HG03442 (cell line): Measurements from ENCODE around the gene GAD1.

Source experiments
- ATAC-seq: cut with Tn5 transposase; IDR thresholded peaks from one replicate; pipeline ENCODE4 v1.9.1; 2021; ENCODE audit warnings: mild to moderate bottlenecking, moderate library complexity; ENCODE audit not compliant: unreplicated experiment

The GAD1 gene

DNA sequence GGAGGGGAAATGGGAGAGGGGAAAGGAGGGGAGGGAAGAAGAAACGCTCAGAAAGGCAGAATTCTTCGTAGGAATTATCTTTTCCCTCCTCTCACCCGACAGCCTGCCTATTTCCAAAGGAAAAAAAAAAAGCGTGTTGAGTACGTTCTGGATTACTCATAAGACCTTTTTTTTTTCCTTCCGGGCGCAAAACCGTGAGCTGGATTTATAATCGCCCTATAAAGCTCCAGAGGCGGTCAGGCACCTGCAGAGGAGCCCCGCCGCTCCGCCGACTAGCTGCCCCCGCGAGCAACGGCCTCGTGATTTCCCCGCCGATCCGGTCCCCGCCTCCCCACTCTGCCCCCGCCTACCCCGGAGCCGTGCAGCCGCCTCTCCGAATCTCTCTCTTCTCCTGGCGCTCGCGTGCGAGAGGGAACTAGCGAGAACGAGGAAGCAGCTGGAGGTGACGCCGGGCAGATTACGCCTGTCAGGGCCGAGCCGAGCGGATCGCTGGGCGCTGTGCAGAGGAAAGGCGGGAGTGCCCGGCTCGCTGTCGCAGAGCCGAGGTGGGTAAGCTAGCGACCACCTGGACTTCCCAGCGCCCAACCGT is at the start of gene GAD1:
GAD1 (plus strand) TSS at position 384 of the 589 bp plus-strand sequence. CDS start 1,705 bp downstream, outside the sequence.
- ATAC-seq: no peak

- ATAC-seq: peak; percentile 39
Observed at GRCh38 chr2:170770008-170770605, 46.6 kb upstream of the GAD1 start, which contains the start of gene ERICH2. TSS of gene ERICH2 (plus strand) at chr2:170770378. CDS start at chr2:170770682, 304 bp downstream.

- ATAC-seq: peak; percentile 81
Observed at GRCh38 chr2:170770606-170771420, 45.9 kb upstream of the GAD1 start.

DNA sequence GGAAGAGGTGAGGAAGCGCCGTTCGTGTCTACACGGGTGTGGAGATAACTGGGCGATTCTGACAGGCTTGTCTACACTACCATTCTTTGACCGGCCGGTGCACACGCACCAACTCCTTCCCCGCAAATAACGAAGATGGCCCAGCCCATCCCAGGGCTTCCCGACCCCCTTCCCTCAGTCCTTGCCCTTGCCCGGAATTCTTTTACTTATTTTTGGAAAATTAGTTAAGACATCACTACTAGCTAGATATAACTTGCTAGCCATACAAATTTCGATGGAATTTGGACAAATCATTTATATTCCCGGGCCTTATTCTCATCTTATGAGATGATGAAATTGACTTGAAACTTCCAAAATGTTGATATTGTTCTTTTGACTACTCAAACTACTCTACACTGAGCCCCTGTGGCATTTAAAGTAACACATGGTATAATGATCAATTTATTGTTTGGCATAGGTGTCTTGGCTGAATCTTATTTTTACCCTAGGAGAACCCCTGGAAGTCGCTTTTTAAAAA is 45.2 kb upstream of the GAD1 start:
- no peak for ATAC-seq

GRCh38 chr2:170772295-170772694 is 44.4 kb upstream of the GAD1 start:
- ATAC-seq: no peak

GRCh38 chr2:170774074-170774473 is 42.6 kb upstream of the GAD1 start:
- ATAC-seq: no peak

- ATAC-seq: no peak
Observed at GRCh38 chr2:170778900-170779299, 37.8 kb upstream of the GAD1 start.

GRCh38 chr2:170779304-170779703 is 37.4 kb upstream of the GAD1 start:
- no peak for ATAC-seq

DNA sequence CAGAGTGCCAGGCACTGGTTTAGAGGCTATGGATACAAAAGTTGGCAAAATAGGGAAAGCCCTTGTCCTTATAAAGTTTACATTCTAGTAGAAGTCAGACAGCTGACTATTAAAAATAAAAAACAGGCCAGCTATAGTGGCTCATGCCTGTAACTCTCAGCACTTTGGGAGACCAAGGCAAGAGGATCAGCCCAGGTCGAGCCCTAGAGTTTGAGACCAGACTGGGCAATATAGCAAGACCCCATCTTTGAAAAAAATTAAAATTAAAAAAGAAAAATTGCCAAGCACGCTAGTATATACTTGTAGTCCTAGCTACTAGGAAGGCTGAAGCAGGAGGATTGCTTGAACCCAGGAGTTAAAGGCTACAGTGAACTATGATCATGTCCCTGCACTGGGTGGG is 34.0 kb upstream of the GAD1 start:
- no peak for ATAC-seq

GRCh38 chr2:170783549-170783948 is 33.1 kb upstream of the GAD1 start:
- ATAC-seq: no peak

DNA sequence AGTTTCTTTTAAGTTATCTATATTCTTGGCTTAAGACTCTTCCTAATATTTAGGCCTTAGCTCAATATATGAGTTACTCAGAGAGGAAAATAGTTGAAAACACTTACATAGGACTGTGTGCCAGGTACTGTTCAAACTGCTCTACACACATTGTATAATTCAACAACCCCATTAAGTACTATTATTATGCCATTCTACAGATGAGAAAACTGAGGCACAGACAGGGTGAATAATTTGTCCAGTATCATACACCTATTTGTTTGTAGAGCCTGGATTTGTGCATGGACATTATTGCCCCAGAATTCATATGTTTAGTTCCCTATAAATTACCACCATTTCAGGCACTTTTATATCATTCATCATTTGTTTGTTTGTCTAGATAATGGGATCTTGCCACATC is 17.7 kb upstream of the GAD1 start:
- ATAC-seq: no peak

GRCh38 chr2:170806548-170806947 is 10.1 kb upstream of the GAD1 start:
- ATAC-seq: no peak

DNA sequence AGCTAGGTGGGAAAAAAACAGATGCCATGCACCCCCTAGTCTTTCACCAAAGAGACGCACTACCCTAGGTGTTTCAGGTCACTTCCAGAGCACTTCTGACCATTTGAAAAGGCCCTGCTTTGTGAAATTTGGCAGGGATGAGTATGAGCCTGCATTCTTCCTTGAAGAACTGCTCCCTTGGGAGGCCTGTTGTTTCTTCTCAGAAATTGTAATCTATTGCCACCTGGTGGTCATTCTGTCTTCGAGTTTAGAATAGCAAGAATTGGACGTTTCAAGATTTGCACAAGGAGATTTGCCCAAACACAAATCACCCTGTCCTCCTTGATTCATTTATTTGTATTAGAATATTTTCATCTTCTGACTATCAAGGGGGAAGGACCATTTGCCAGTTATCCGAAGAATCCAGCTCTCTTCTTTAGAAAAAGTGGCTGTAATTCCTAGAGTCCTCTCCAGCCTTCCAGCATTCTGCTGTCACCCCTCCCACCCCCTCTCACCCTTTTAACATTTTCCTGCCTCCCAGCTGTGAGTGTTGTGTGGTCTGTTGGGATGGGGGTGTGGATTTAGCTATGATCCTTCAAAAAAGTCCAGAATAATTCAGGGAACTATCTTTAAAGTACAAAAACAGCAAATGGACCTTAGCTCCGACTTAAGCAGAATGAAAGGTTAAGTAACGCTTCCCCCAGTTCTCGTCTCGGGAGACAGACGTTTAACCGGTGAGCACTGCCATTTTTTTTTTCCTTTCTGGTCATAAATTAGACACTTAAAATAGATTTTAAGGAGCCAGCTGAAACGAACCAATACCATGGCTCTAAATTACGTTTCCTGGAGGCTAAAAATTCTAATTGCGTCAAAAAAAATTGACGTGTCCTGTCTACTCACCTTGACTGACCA is 3.7 kb upstream of the GAD1 start:
- ATAC-seq: no peak

DNA sequence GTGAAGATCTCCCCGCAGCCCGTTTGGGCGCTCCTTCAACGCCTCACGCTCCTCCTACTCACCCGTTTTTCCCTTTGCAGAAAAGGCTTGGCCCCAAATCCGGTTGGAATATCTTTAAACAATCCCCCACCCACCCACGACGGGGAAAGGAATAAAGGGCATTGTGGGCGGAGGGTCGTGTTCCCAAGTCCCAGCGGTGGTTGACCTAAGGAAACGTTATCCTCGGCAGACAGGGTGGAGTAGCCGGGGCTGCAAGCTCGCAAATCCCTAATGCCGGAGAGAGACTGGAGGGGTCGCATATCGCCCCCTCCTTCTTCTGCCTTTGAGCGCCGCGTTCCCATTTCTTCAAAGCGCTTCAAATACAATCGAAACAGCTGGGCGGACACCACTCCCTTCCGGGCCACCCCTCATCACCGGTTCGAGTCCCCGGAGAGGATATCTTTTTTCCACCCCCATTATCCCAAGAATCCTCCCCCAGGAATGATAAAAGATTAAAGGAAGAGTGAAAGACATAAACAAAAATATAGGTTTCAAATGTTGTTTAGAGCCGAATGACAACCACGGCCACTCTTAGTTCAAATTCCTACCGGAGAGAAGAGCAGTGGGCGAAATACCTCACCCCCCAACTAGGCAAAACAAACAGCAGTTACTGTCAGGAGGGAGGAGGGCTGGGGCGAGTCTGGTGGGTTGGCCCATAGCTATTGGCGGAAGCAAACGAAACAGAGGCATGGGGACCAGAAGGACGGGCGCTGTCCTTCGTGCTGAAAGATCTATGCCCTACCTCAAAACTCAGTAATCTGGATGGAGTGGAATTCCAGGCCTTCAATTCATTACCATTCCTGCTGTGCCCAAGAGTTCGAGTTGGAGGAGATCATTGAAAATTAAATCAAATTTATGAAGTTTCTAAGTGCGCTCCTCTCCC is 2.8 kb upstream of the GAD1 start:
- no peak for ATAC-seq

- no peak for ATAC-seq
Observed at GRCh38 chr2:170814533-170815230, 2.0 kb upstream of the GAD1 start.

GRCh38 chr2:170815311-170815710 is 1.4 kb upstream of the GAD1 start:
- no peak for ATAC-seq

- no peak for ATAC-seq
Observed at GRCh38 chr2:170815746-170816503, 762 bp upstream of the GAD1 start.
